ENCODE results near the gene COL9A1. TPM values are rescaled to one million over a fixed set of nuclear protein-coding genes. Genes with fewer than 3 reads are reported as not detected.

COL9A1 gene
- total and polyA plus RNA-seq, 2 of the 4 experiments (the other 2 are of a cell fraction): not detected

- Histone ChIP-seq H2AFZ (replicated peaks; ENCODE audit: low read length, poor library complexity) (no peak overlapping the region), H3K18ac (ENCODE audit: low read depth, low read length) (no peak overlapping the region), H3K36me3 (ENCODE audit: control insufficient read depth, insufficient read depth, low read length) (no peaks in the 10 kb centered on the region), H3K9me1 (ENCODE audit: insufficient read depth, low read length) (no peaks in the 10 kb centered on the region), H2BK15ac (ENCODE audit: low read depth, low read length) (no peak overlapping the region), H3K14ac (replicated peaks; ENCODE audit: low read depth, low read length) (no peak overlapping the region), H3K4me3 (ENCODE audit: insufficient read depth, low read depth, low read length) (no peak overlapping the region), H3K4me1 (ENCODE audit: control insufficient read depth, insufficient read depth, low read length) (no peaks in the 10 kb centered on the region), H3K23ac (ENCODE audit: low read depth, low read length) (no peak overlapping the region), H3K9ac (ENCODE audit: low read depth, low read length) (no peak overlapping the region), H4K20me1 (ENCODE audit: insufficient read depth, low read length) (no peaks in the 10 kb centered on the region), H4K5ac (ENCODE audit: low read depth, low read length) (no peak overlapping the region), H2AK9ac (replicated peaks; ENCODE audit: low read depth, low read length, poor library complexity) (no peak overlapping the region), H2BK20ac (ENCODE audit: low read depth, low read length) (no peak overlapping the region), H3K9me3 (ENCODE audit: control insufficient read depth, insufficient read depth, low read length) (no peaks in the 10 kb centered on the region), H3K27me3 (ENCODE audit: control insufficient read depth, insufficient read depth, low read length) (no peaks in the 10 kb centered on the region), H3K79me1 (ENCODE audit: low read depth in 1 of 2, low read length in 2 of 2) (no peaks in the 10 kb centered on the region), H3K4me2 (ENCODE audit: low read depth, low read length) (no peak overlapping the region), H2BK5ac (ENCODE audit: low read depth, low read length, poor library complexity, severe bottlenecking) (no peak overlapping the region), H3K27ac (ENCODE audit: insufficient read depth, low read length) (no peak overlapping the region), H3K4ac (ENCODE audit: low read depth, low read length) (no peak overlapping the region), H2BK120ac (ENCODE audit: low read depth, low read length) (no peak overlapping the region), H4K8ac (ENCODE audit: low read depth in 2 of 2, low read length in 2 of 2) (no peak overlapping the region), H4K91ac (ENCODE audit: insufficient read depth, low read depth, low read length) (no peak overlapping the region), H2AK5ac (ENCODE audit: low read depth, low read length) (no peak overlapping the region), H3K56ac (ENCODE audit: extremely low read depth, insufficient read depth, low read length) (no peak overlapping the region)
- ChIA-PET CTCF (no interaction called here), POLR2A (ENCODE audit: unreplicated experiment) (no interaction called here)
- WGBS, 2 experiments (ENCODE audit: extremely low coverage in 2 of 2, insufficient read length in 1 of 2): 67% methylated on average over 1 of the region's 2 CpGs; no CpG with 5 or more reads in 1 of the 2 experiments
- intact Hi-C loops (cut with micrococcal nuclease) (no loop called here), dilution Hi-C loops (cut with HindIII; ENCODE audit: low sequenced_read_pairs, unreplicated experiment) (no loop called here), in situ Hi-C loops (cut with MboI; ENCODE audit: low sequenced_read_pairs) (no loop called here)
- TF ChIP-seq POLR2A (IDR thresholded peaks at IDR 0.05; ENCODE audit: low read depth, low read length) (no peak), RFX5 (IDR thresholded peaks at IDR 0.05; ENCODE audit: low read depth, low read length) (no peak), BHLHE40 (IDR thresholded peaks at IDR 0.05; ENCODE audit: low read depth, low read length) (no peak), RCOR1 (IDR thresholded peaks at IDR 0.05; ENCODE audit: insufficient replicate concordance, low read length) (no peak), NFE2L2 (IDR thresholded peaks at IDR 0.05; ENCODE audit: low read depth, low read length) (no peak), USF2 (IDR thresholded peaks at IDR 0.05; ENCODE audit: low read depth, low read length) (no peak), MAZ (IDR thresholded peaks at IDR 0.05; ENCODE audit: borderline replicate concordance, low read depth, low read length) (no peak), CEBPB (IDR thresholded peaks at IDR 0.05; ENCODE audit: low read depth, low read length) (no peak), MXI1 (IDR thresholded peaks at IDR 0.05; ENCODE audit: borderline replicate concordance, low read depth, low read length) (no peak), MAFK (IDR thresholded peaks at IDR 0.05; ENCODE audit: low read depth, low read length) (no peak), CTCF (conservative IDR thresholded peaks at IDR 0.05; ENCODE audit: low read depth, low read length) (no peak), RAD21 (IDR thresholded peaks at IDR 0.05; ENCODE audit: low read length) (no peak), FOS (IDR thresholded peaks at IDR 0.05; ENCODE audit: low read depth, low read length) (no peak), CHD1 (IDR thresholded peaks at IDR 0.05; ENCODE audit: low read depth, low read length) (no peak)
- DNase-seq (no peak), ATAC-seq (ENCODE audit: low read depth) (no peak)
- no TSS peak for BruUV-seq (replicated peaks)
These were observed 104.1 kb downstream of the COL9A1 start for GRCh38 chr6:70198785-70199184.
